ENCODE results near the gene DEAF1. TPM values are rescaled to one million over a fixed set of nuclear protein-coding genes. Genes with fewer than 3 reads are reported as not detected.

DEAF1 gene
- total and polyA plus RNA-seq, 10 of the 15 experiments (the other 5 are each of a cell fraction or from before 2014, with no cell fraction given): 0.68 to 51.3 (median 25.9) TPM

DNA sequence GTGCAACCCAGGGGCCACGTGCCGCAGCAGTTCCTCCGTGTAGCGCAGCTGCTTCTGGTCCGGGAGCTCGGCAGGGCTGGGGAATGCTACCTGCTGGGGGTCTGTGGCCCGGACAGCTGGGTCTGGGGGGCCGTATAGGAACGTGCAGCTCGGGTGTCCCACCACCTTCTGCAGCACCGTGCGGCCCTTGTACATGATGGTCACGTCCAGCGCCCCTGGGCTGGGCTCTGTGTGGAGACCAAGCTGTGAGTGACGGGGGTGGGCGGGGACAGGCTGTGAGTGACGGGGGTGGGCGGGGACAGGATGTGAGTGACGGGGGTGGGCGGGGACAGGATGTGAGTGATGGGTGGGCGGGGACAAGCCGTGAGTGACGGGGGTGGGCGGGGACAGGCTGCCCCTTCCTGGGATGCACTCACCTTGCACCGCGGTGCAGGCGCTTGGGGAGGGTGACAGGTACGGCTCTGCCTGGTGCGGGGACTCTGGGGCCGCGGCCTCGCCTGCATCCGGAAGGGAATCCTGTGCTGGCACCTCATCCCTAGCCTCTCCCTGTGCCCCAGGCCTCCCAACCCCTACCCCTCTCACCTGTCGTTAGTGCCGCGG lies 81.6 kb downstream of the DEAF1 start (continued):
- TF ChIP-seq, protein P1, sequence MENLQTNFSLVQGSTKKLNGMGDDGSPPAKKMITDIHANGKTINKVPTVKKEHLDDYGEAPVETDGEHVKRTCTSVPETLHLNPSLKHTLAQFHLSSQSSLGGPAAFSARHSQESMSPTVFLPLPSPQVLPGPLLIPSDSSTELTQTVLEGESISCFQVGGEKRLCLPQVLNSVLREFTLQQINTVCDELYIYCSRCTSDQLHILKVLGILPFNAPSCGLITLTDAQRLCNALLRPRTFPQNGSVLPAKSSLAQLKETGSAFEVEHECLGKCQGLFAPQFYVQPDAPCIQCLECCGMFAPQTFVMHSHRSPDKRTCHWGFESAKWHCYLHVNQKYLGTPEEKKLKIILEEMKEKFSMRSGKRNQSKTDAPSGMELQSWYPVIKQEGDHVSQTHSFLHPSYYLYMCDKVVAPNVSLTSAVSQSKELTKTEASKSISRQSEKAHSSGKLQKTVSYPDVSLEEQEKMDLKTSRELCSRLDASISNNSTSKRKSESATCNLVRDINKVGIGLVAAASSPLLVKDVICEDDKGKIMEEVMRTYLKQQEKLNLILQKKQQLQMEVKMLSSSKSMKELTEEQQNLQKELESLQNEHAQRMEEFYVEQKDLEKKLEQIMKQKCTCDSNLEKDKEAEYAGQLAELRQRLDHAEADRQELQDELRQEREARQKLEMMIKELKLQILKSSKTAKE (IDR thresholded peaks at IDR 0.05; ENCODE audit: low read depth, poor library complexity, severe bottlenecking): no peak
- TF ChIP-seq MTA2 (IDR thresholded peaks at IDR 0.05; ENCODE audit: low read depth): no peak
- TF ChIP-seq CBFB (IDR thresholded peaks at IDR 0.05; ENCODE audit: low read depth): no peak; the same call in 1 of the 2 replicates
- no peak for TF ChIP-seq ZNF384 (IDR thresholded peaks at IDR 0.05; ENCODE audit: borderline replicate concordance, low read depth, low read length)
- TF ChIP-seq JUND (IDR thresholded peaks at IDR 0.05; ENCODE audit: low read depth, low read length): no peak
- TF ChIP-seq PAX8 (IDR thresholded peaks at IDR 0.05): no peak
- no peak for TF ChIP-seq SMC3 (IDR thresholded peaks at IDR 0.05; ENCODE audit: borderline replicate concordance, low read length)
- no peak for TF ChIP-seq IKZF1 (conservative IDR thresholded peaks at IDR 0.05)
- TF ChIP-seq, protein P2, sequence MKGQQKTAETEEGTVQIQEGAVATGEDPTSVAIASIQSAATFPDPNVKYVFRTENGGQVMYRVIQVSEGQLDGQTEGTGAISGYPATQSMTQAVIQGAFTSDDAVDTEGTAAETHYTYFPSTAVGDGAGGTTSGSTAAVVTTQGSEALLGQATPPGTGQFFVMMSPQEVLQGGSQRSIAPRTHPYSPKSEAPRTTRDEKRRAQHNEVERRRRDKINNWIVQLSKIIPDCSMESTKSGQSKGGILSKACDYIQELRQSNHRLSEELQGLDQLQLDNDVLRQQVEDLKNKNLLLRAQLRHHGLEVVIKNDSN (IDR thresholded peaks at IDR 0.05; ENCODE audit: borderline replicate concordance, extremely low read length, insufficient read depth, low read depth, low read length): no peak
- TF ChIP-seq TBL1XR1 (IDR thresholded peaks at IDR 0.05; ENCODE audit: low read depth, low read length): no peak
- TF ChIP-seq RBBP5 (conservative IDR thresholded peaks at IDR 0.05): no peak
- no peak for TF ChIP-seq ZNF217 (IDR thresholded peaks at IDR 0.05)
- no peak for TF ChIP-seq NR2F1 (conservative IDR thresholded peaks at IDR 0.05)
- TF ChIP-seq SMAD1 (IDR thresholded peaks at IDR 0.05; ENCODE audit: low read depth, partially characterized antibody): no peak
- TF ChIP-seq CHD4 (IDR thresholded peaks at IDR 0.05): no peak
- no peak for TF ChIP-seq SMARCA5 (IDR thresholded peaks at IDR 0.05)
- no peak for TF ChIP-seq MTA3 (IDR thresholded peaks at IDR 0.05; ENCODE audit: borderline replicate concordance, low read length)
- TF ChIP-seq GABPA (IDR thresholded peaks at IDR 0.05; ENCODE audit: low read depth): no peak
- TF ChIP-seq, protein P3, sequence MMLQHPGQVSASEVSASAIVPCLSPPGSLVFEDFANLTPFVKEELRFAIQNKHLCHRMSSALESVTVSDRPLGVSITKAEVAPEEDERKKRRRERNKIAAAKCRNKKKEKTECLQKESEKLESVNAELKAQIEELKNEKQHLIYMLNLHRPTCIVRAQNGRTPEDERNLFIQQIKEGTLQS (IDR thresholded peaks at IDR 0.05; ENCODE audit: borderline replicate concordance, extremely low read depth, low read depth, low read length): no peak
- TF ChIP-seq, protein P4, sequence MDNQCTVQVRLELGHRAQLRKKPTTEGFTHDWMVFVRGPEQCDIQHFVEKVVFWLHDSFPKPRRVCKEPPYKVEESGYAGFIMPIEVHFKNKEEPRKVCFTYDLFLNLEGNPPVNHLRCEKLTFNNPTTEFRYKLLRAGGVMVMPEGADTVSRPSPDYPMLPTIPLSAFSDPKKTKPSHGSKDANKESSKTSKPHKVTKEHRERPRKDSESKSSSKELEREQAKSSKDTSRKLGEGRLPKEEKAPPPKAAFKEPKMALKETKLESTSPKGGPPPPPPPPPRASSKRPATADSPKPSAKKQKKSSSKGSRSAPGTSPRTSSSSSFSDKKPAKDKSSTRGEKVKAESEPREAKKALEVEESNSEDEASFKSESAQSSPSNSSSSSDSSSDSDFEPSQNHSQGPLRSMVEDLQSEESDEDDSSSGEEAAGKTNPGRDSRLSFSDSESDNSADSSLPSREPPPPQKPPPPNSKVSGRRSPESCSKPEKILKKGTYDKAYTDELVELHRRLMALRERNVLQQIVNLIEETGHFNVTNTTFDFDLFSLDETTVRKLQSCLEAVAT (IDR thresholded peaks at IDR 0.05): peak; percentile 81
- TF ChIP-seq, protein P5, sequence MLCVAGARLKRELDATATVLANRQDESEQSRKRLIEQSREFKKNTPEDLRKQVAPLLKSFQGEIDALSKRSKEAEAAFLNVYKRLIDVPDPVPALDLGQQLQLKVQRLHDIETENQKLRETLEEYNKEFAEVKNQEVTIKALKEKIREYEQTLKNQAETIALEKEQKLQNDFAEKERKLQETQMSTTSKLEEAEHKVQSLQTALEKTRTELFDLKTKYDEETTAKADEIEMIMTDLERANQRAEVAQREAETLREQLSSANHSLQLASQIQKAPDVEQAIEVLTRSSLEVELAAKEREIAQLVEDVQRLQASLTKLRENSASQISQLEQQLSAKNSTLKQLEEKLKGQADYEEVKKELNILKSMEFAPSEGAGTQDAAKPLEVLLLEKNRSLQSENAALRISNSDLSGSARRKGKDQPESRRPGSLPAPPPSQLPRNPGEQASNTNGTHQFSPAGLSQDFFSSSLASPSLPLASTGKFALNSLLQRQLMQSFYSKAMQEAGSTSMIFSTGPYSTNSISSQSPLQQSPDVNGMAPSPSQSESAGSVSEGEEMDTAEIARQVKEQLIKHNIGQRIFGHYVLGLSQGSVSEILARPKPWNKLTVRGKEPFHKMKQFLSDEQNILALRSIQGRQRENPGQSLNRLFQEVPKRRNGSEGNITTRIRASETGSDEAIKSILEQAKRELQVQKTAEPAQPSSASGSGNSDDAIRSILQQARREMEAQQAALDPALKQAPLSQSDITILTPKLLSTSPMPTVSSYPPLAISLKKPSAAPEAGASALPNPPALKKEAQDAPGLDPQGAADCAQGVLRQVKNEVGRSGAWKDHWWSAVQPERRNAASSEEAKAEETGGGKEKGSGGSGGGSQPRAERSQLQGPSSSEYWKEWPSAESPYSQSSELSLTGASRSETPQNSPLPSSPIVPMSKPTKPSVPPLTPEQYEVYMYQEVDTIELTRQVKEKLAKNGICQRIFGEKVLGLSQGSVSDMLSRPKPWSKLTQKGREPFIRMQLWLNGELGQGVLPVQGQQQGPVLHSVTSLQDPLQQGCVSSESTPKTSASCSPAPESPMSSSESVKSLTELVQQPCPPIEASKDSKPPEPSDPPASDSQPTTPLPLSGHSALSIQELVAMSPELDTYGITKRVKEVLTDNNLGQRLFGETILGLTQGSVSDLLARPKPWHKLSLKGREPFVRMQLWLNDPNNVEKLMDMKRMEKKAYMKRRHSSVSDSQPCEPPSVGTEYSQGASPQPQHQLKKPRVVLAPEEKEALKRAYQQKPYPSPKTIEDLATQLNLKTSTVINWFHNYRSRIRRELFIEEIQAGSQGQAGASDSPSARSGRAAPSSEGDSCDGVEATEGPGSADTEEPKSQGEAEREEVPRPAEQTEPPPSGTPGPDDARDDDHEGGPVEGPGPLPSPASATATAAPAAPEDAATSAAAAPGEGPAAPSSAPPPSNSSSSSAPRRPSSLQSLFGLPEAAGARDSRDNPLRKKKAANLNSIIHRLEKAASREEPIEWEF (IDR thresholded peaks at IDR 0.05; ENCODE audit: insufficient replicate concordance, low read depth, low read length): no peak
- no peak for TF ChIP-seq CBX5 (IDR thresholded peaks at IDR 0.05; ENCODE audit: low read depth)

Data from GM12878 (cell line).